ENCODE results near the gene DCC.

DNA sequence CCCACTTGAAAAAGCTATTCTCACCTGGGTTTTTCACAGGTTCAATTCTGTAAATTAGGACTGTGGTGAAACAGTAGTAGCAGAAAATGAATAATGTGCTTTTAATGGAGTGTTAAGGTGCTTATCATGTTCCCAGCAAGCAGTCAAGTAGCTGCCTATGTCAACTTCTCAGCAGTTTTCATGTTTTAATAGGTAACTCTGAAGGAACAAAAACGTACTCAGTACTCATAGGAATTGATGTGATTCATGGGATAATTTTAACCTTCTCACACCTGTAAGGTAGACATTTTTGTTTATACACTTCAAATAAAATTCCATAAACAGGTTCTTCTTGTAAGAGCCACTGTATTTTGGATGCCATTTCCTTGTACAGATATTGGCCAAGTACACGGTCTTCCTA lies 1082.9 kb downstream of the DCC start:
- TF ChIP-seq GATA3 (IDR thresholded peaks at IDR 0.05; ENCODE audit: low read depth, low read length) (no peak), GATA2 (IDR thresholded peaks at IDR 0.05; ENCODE audit: low read depth, low read length) (no peak)
